ENCODE results near the gene CCPG1.
"Not testable (repeated sequence)": the region's sequence is repeated elsewhere in the genome, so short reads cannot be mapped to it uniquely, and the experiment has no call there.

The CCPG1 gene

GRCh38 chr15:55408012-55408928 is at the start of gene CCPG1, which contains the start of gene PIERCE2:
Gene CCPG1 (minus strand): TSS chr15:55408359. CDS start chr15:55389424, 18,935 bp downstream.
Gene PIERCE2 (plus strand): TSS chr15:55408495. CDS start chr15:55408769, 274 bp downstream.
- peak; percentile 89 for DNase-seq (ENCODE audit: low spot score)

GRCh38 chr15:55457401-55458022 is 49.4 kb upstream of the CCPG1 start:
- no peak for DNase-seq (ENCODE audit: low spot score)

GRCh38 chr15:55447030-55447394 is 38.9 kb upstream of the CCPG1 start:
- DNase-seq (ENCODE audit: low spot score) = not testable (repeated sequence)

- DNase-seq (ENCODE audit: low spot score) = not testable (repeated sequence)
Observed at GRCh38 chr15:55446379-55447029, 38.3 kb upstream of the CCPG1 start.

GRCh38 chr15:55445936-55446335 is 37.8 kb upstream of the CCPG1 start:
- DNase-seq (ENCODE audit: low spot score) = not testable (repeated sequence)

GRCh38 chr15:55443141-55443540 is 35.0 kb upstream of the CCPG1 start:
- DNase-seq (ENCODE audit: low spot score) = not testable (repeated sequence)

GRCh38 chr15:55434989-55435825 is 27.0 kb upstream of the CCPG1 start:
- peak; percentile 43 for DNase-seq (ENCODE audit: low spot score)

- DNase-seq (ENCODE audit: low spot score) = no peak
Observed at GRCh38 chr15:55422089-55422488, 13.9 kb upstream of the CCPG1 start.

GRCh38 chr15:55420171-55420866 is 12.2 kb upstream of the CCPG1 start:
- DNase-seq (ENCODE audit: low spot score) = no peak

GRCh38 chr15:55417678-55418077 is 9.5 kb upstream of the CCPG1 start:
- DNase-seq (ENCODE audit: low spot score) = not testable (repeated sequence)

GRCh38 chr15:55408976-55409375 is 817 bp upstream of the CCPG1 start:
- not testable (repeated sequence) for DNase-seq (ENCODE audit: low spot score)

- no peak for DNase-seq (ENCODE audit: low spot score)
Observed at GRCh38 chr15:55407498-55408011, 604 bp downstream of the CCPG1 start.

- peak; percentile 3 for DNase-seq (ENCODE audit: low spot score)
Observed at GRCh38 chr15:55403531-55403930, 4.6 kb downstream of the CCPG1 start.

- DNase-seq (ENCODE audit: low spot score) = no peak
Observed at GRCh38 chr15:55402707-55403106, 5.5 kb downstream of the CCPG1 start.

- no peak for DNase-seq (ENCODE audit: low spot score)
Observed at GRCh38 chr15:55401786-55402246, 6.3 kb downstream of the CCPG1 start.

- not testable (repeated sequence) for DNase-seq (ENCODE audit: low spot score)
Observed at GRCh38 chr15:55400050-55400449, 8.1 kb downstream of the CCPG1 start.

GRCh38 chr15:55398243-55398642 is 9.9 kb downstream of the CCPG1 start:
- no peak for DNase-seq (ENCODE audit: low spot score)

GRCh38 chr15:55394694-55395093 is 13.5 kb downstream of the CCPG1 start:
- DNase-seq (ENCODE audit: low spot score) = no peak

GRCh38 chr15:55389264-55389607 is 18.9 kb downstream of the CCPG1 start:
- DNase-seq (ENCODE audit: low spot score) = peak; percentile 10

GRCh38 chr15:55387027-55387426 is 21.1 kb downstream of the CCPG1 start:
- no peak for DNase-seq (ENCODE audit: low spot score)

GRCh38 chr15:55383687-55384086 is 24.5 kb downstream of the CCPG1 start:
- no peak for DNase-seq (ENCODE audit: low spot score)

All from CD4-positive, alpha-beta T cell treated with Interleukin-15 for 4 hours (primary cell).